Measurements from ENCODE around the gene USP14. TPM values are rescaled to one million over a fixed set of nuclear protein-coding genes. Genes with fewer than 3 reads are reported as not detected.

USP14 gene
- total RNA-seq, 2 experiments from 2014 or later = 21.3 to 88.3 TPM

DNA sequence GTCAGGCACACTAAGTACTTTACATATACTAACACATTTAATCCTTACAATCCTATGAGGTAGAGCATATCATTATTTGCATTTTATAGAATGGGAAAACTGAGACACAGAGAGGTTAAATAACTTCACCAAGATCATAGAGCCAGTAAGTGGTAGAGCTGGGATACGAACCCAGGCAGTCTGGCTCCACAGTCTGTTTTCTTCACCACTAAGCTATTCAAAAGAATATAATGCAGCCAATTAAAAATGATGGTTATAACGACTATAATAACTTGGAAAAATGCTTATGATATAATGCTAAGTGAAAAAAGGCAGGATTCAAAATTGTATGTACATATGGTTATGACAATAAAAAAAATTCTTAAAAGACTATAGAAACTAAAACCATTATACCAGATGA is 102.2 kb downstream of the USP14 start:
- TF ChIP-seq, protein P1, sequence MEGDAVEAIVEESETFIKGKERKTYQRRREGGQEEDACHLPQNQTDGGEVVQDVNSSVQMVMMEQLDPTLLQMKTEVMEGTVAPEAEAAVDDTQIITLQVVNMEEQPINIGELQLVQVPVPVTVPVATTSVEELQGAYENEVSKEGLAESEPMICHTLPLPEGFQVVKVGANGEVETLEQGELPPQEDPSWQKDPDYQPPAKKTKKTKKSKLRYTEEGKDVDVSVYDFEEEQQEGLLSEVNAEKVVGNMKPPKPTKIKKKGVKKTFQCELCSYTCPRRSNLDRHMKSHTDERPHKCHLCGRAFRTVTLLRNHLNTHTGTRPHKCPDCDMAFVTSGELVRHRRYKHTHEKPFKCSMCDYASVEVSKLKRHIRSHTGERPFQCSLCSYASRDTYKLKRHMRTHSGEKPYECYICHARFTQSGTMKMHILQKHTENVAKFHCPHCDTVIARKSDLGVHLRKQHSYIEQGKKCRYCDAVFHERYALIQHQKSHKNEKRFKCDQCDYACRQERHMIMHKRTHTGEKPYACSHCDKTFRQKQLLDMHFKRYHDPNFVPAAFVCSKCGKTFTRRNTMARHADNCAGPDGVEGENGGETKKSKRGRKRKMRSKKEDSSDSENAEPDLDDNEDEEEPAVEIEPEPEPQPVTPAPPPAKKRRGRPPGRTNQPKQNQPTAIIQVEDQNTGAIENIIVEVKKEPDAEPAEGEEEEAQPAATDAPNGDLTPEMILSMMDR (conservative IDR thresholded peaks at IDR 0.05; ENCODE audit: low read length) = no peak
- no peak for TF ChIP-seq EZH2phosphoT487 (IDR thresholded peaks at IDR 0.05; ENCODE audit: borderline replicate concordance, low read depth, low read length)
- DNase-seq (ENCODE audit: low spot score) = no peak
- Histone ChIP-seq H3K79me2 (ENCODE audit: insufficient read depth, low read depth, low read length) (peaks cover 18% of the 10 kb centered on the region; the same call in 1 of the 2 replicates), H3K4me1 (ENCODE audit: insufficient read depth, low read length, poor library complexity, severe bottlenecking) (no peaks in the 10 kb centered on the region), H2AFZ (ENCODE audit: low read length) (no peak overlapping the region), H3K36me3 (ENCODE audit: insufficient read depth, low read length) (peaks cover 99% of the 10 kb centered on the region), H4K20me1 (ENCODE audit: insufficient read depth, low read length) (peaks cover 4% of the 10 kb centered on the region; the same call in 1 of the 2 replicates), H3K9me2 (ENCODE audit: insufficient read depth, low read length) (no peaks in the 10 kb centered on the region), H3K9me3 (ENCODE audit: low read length) (no peaks in the 10 kb centered on the region), H3K4me3 (ENCODE audit: low read depth, low read length, poor library complexity, severe bottlenecking) (no peak overlapping the region), H3K27ac (ENCODE audit: low read depth, low read length, poor library complexity, severe bottlenecking) (no peak overlapping the region), H3K4me2 (ENCODE audit: low read length) (no peak overlapping the region)
- BruUV-seq (replicated peaks) = no TSS peak
- ChIA-PET POLR2A (interaction anchor here (1.1 to 1.3 kb wide), 2 partner anchors 9 kb away, joined by 3 to 10 read pairs; no protein-coding TSS in a partner anchor), CTCF (ENCODE audit: unreplicated experiment) (no interaction called here)
- intact Hi-C loops (cut with micrococcal nuclease; ENCODE audit: unreplicated experiment) = no loop called here

DNA sequence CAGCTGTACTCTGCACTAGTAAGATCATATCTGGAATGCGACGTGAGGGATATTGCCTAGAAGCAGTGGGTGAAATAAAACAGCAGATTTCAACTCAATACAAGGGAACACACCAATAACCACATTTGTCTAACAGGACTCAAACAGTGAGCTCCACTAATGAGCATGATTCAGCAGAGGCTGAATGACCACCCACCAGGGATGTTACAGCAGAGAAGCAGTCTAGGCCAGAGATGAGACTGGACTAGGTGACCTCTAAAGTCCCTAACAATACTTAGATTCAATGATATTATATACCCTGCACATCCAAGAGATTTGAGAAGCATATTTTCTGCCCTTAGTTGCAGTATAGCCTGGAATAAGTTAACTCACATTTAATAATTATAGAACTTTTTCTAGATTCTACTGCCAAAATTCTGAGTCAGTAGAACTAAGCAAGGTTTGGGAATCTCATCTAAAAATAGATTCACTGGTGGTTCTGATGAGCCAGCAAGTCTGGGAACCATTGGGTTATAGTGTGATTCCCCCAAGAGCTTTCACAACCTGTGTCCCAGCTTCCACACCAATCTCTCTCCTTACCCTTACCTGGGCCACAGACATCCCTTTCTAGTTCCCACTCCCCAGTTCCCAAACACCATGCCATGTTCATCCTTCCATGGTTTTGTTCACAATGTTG is 103.2 kb downstream of the USP14 start:
- no peak for TF ChIP-seq EZH2phosphoT487 (IDR thresholded peaks at IDR 0.05; ENCODE audit: borderline replicate concordance, low read depth, low read length)
- TF ChIP-seq, protein P1 (conservative IDR thresholded peaks at IDR 0.05; ENCODE audit: low read length) = no peak
- no peak overlapping the region for H3K4me2 ChIP-seq (ENCODE audit: low read length)
- H3K4me1 ChIP-seq (ENCODE audit: insufficient read depth, low read length, poor library complexity, severe bottlenecking) = peaks cover 9% of the 10 kb centered on the region
- CTCF ChIA-PET (ENCODE audit: unreplicated experiment) = no interaction called here
- no peak overlapping the region for H3K4me3 ChIP-seq (ENCODE audit: low read depth, low read length, poor library complexity, severe bottlenecking)
- no peak overlapping the region for H2AFZ ChIP-seq (ENCODE audit: low read length)
- no peak for DNase-seq (ENCODE audit: low spot score)
- intact Hi-C loops (cut with micrococcal nuclease; ENCODE audit: unreplicated experiment) = no loop called here
- POLR2A ChIA-PET = interaction anchor here (1.0 to 1.3 kb wide), 3 partner anchors 8 to 32 kb away, joined by 3 to 10 read pairs (median 3); no protein-coding TSS in a partner anchor
- H3K9me3 ChIP-seq (ENCODE audit: low read length) = no peaks in the 10 kb centered on the region
- BruUV-seq (replicated peaks) = no TSS peak
- H3K9me2 ChIP-seq (ENCODE audit: insufficient read depth, low read length) = no peaks in the 10 kb centered on the region
- peaks cover 28% of the 10 kb centered on the region for H3K79me2 ChIP-seq (ENCODE audit: insufficient read depth, low read depth, low read length)
- H4K20me1 ChIP-seq (ENCODE audit: insufficient read depth, low read length) = peaks cover 9% of the 10 kb centered on the region; the same call in 1 of the 2 replicates
- no peak overlapping the region for H3K27ac ChIP-seq (ENCODE audit: low read depth, low read length, poor library complexity, severe bottlenecking)
- H3K36me3 ChIP-seq (ENCODE audit: insufficient read depth, low read length) = peaks cover 95% of the 10 kb centered on the region

Small RNA genes within 50 kb of the gene (microRNA-seq; reads per million reads assigned to microRNA genes)
- not detected for gene MIR8078 (ENCODE audit: borderline replicate concordance)

Small RNA genes within 50 kb of the gene (small RNA-seq; reads per million reads assigned to genes)
- not detected for gene MIR8078

Other genes starting within 250 kb of the USP14 start
- gene TUBB8B, start 108.9 kb upstream of the USP14 start, total RNA-seq (2014; rRNA removed; shearing (Covaris generic)) = not detected in 2 replicates
- not detected in 2 replicates for gene TUBB8B, start 108.9 kb upstream of the USP14 start, total RNA-seq (2022)
- gene THOC1, start 109.5 kb downstream of the USP14 start, total RNA-seq (2014; rRNA removed; shearing (Covaris generic)) = 66.9 and 74.6 TPM in 2 replicates
- 70.4 and 77.1 TPM in 2 replicates for gene THOC1, start 109.5 kb downstream of the USP14 start, total RNA-seq (2022)

Measured in OCI-LY7 (cell line).